RWPE2 (cell line): ENCODE data around the gene INO80B.
A peak's percentile ranks its signal among the peaks of the same experiment; 100 is the strongest.

Experiments
- ATAC-seq: fragments of 200-7000 bp; cut with Tn5 transposase; 3 replicates; pipeline ENCODE4 v1.9.1; 2021; ENCODE audit warnings: low read depth
- DNase-seq: peaks from one replicate; pipeline ENCODE4 v3.0.0-alpha.2; 2020; ENCODE audit warnings: low spot score
- H3K27ac ChIP-seq: fragments of 450-650 bp; 2 replicates; pipeline ENCODE4 v1.5.1; 2017; ENCODE audit warnings: mild to moderate bottlenecking; ENCODE audit not compliant: poor library complexity, severe bottlenecking
- H3K27me3 ChIP-seq: fragments of 250-450 bp; sonication (Bioruptor Pico); 2 replicates; pipeline ENCODE4 v1.5.1; 2021; ENCODE audit warnings: mild to moderate bottlenecking, moderate library complexity; ENCODE audit not compliant: insufficient read depth, poor library complexity, severe bottlenecking
- H3K36me3 ChIP-seq: fragments of 250-450 bp; sonication (Bioruptor Pico); 2 replicates; pipeline ENCODE4 v1.5.1; 2020; ENCODE audit warnings: low read depth, mild to moderate bottlenecking, moderate library complexity
- H3K4me1 ChIP-seq: fragments of 250-450 bp; sonication (Bioruptor Pico); 2 replicates; pipeline ENCODE4 v1.5.1; 2021; ENCODE audit warnings: mild to moderate bottlenecking, moderate library complexity; ENCODE audit not compliant: insufficient read depth, poor library complexity, severe bottlenecking
- H3K4me3 ChIP-seq: fragments of 250-450 bp; sonication (Bioruptor Pico); 2 replicates; pipeline ENCODE4 v1.5.1; 2021; ENCODE audit warnings: mild to moderate bottlenecking, moderate library complexity; ENCODE audit not compliant: severe bottlenecking
- H3K9me3 ChIP-seq: fragments of 250-450 bp; sonication (Bioruptor Pico); 2 replicates; pipeline ENCODE4 v1.5.1; 2021; ENCODE audit warnings: mild to moderate bottlenecking, moderate library complexity; ENCODE audit not compliant: severe bottlenecking
- TF ChIP-seq, protein P1 (sequence below): fragments of 450-650 bp; IDR thresholded peaks from one replicate; pipeline ENCODE4 v1.5.1; 2017; ENCODE audit warnings: mild to moderate bottlenecking, moderate library complexity; ENCODE audit not compliant: poor library complexity, severe bottlenecking

INO80B gene

DNA sequence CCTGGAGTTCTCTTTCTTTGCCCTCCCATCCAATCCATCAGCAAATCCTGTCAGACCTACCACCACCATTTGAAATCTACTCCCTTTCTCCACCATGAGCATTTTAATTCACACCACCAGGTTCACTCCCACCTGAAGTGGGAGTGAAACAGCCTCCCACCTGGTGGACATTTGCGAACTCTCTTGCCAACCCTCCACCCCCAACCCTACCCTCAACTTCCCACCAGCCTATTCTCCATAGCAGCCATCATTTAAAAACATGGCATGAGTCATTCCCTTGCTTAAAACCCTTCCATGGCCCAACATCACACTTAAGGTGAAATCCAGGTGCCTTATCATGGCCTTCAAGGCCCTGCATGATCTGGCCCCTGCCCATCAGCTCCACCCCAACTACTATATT is 16.6 kb upstream of the INO80B start:
- Histone ChIP-seq H3K27me3 (no peaks in the 10 kb centered on the region), H3K36me3 (peaks cover 32% of the 10 kb centered on the region), H3K4me3 (no peak overlapping the region), H3K27ac (no peak overlapping the region), H3K4me1 (peaks cover 8% of the 10 kb centered on the region), H3K9me3 (no peaks in the 10 kb centered on the region)
- TF ChIP-seq, protein P1, sequence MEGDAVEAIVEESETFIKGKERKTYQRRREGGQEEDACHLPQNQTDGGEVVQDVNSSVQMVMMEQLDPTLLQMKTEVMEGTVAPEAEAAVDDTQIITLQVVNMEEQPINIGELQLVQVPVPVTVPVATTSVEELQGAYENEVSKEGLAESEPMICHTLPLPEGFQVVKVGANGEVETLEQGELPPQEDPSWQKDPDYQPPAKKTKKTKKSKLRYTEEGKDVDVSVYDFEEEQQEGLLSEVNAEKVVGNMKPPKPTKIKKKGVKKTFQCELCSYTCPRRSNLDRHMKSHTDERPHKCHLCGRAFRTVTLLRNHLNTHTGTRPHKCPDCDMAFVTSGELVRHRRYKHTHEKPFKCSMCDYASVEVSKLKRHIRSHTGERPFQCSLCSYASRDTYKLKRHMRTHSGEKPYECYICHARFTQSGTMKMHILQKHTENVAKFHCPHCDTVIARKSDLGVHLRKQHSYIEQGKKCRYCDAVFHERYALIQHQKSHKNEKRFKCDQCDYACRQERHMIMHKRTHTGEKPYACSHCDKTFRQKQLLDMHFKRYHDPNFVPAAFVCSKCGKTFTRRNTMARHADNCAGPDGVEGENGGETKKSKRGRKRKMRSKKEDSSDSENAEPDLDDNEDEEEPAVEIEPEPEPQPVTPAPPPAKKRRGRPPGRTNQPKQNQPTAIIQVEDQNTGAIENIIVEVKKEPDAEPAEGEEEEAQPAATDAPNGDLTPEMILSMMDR, result no peak
- no peak for DNase-seq
- no peak for ATAC-seq

DNA sequence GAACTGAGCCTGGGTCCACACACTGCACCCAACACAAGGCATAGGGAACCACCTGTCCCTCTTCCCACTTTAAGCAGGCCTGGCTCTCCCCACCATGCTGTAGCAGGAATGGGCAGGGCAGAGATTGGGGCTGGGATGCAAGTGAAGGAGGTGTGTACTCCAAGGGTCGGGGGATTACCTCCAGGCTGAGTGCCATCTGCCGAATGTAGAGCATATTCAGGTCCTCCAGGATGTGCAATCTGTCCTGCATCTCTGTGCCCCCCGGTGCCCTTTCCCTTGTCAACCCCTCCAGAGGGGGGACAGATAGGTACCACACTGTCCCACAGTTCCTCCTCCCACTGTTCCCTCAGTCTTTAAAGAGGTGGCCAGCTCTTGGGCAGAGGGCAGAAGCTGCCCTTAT is 15.5 kb upstream of the INO80B start:
- Histone ChIP-seq H3K4me1 (peaks cover 14% of the 10 kb centered on the region), H3K9me3 (no peaks in the 10 kb centered on the region), H3K4me3 (peak overlapping the region; percentile 42), H3K27me3 (no peaks in the 10 kb centered on the region), H3K27ac (peak overlapping the region; percentile 84), H3K36me3 (peaks cover 32% of the 10 kb centered on the region)
- TF ChIP-seq, protein P1, result no peak
- no peak for DNase-seq
- no peak for ATAC-seq

DNA sequence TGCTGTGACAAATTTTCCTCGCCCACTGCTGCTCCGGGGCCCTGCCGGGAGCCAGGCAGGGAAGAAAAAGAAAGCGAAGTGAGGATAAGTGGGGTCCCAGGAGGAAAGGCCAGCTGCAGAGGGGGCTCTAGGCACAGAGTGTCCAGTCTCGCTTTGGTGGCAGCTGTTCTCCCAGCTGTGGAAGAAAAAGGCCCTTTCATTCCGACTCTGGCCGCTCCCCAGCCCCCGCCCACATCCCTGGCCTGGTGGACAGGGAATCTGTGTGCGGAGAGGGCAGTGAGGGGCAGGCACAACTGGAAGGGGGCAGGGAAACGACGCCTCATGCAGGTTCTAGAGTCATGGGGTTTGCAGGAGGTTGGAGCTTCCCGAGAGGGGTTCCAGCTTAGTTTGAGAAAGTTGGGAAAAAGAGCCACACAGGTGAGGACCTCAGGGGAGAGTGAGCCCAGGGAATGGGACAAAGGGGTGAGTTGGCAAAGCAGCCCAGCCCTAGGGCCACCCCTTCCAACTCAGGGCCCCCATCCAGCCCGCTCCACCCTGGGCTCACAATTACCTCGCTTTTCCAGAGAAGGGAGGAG is 15.0 kb upstream of the INO80B start:
- Histone ChIP-seq H3K27me3 (no peaks in the 10 kb centered on the region), H3K9me3 (no peaks in the 10 kb centered on the region), H3K27ac (peak overlapping the region; percentile 84), H3K36me3 (peaks cover 27% of the 10 kb centered on the region), H3K4me1 (peaks cover 14% of the 10 kb centered on the region), H3K4me3 (peak overlapping the region; percentile 42)
- TF ChIP-seq, protein P1, result no peak
- peak; percentile 9; the same call in 1 of the 3 replicates for ATAC-seq
- no peak for DNase-seq

DNA sequence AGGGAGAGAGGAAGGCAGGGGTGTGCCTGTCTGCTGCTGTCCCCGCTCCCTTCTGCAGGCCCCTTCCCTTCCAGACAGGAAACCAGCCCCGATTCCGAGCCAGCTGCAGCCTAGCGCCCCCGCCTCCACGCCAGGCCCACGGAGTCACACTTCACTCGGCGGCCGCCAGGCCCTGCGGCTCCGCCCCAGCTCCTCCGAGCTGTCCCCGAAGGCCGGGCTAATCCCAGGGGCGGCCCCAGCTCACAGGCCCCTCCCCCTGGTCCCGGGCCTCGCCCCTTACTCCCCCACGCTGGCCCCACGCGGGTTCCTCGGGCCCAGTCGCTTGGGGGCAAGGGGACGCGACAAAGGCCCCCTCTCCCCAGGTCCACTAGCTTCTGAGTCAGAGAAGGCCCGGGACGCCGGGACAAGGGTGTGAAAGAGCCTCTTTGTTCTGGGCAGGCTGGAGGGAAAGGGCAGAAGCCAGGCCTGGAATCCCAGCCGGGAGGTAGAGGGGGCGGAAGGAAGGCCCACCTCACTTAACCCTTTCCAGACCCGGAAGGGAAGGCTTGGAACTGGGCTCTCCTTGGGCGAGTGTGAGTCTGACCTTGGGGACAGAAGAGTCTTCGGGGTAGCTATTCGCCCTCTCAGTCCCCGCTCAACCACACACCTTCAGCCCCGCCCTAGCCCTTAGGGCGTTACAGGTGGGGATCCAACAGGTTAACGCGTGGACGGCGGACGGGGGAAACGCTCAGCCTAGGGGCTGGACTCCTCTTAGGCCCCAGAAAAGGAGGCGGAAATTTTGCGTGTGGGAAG is 14.3 kb upstream of the INO80B start:
- Histone ChIP-seq H3K36me3 (peaks cover 20% of the 10 kb centered on the region), H3K4me3 (peak overlapping the region; percentile 42), H3K27me3 (no peaks in the 10 kb centered on the region), H3K4me1 (peaks cover 14% of the 10 kb centered on the region), H3K27ac (peak overlapping the region; percentile 84), H3K9me3 (no peaks in the 10 kb centered on the region)
- DNase-seq, result no peak
- TF ChIP-seq, protein P1, result peak; percentile 16
- ATAC-seq, result peak; percentile 80
